GM18861 (cell line): ENCODE measurements around the gene SMG9.

Experiments used
- ATAC-seq: cut with Tn5 transposase; IDR thresholded peaks from one replicate; pipeline ENCODE4 v1.9.1; 2021; ENCODE audit not compliant: unreplicated experiment

SMG9 gene

GRCh38 chr19:43759515-43759914 lies 4.8 kb upstream of the SMG9 start:
- ATAC-seq, result no peak

GRCh38 chr19:43755256-43755801 lies 567 bp upstream of the SMG9 start:
- no peak for ATAC-seq

GRCh38 chr19:43754253-43754502 lies 584 bp downstream of the SMG9 start:
- no peak for ATAC-seq

GRCh38 chr19:43752287-43752875 lies 2.4 kb downstream of the SMG9 start:
- no peak for ATAC-seq

GRCh38 chr19:43751466-43752220 lies 3.1 kb downstream of the SMG9 start:
- no peak for ATAC-seq

- no peak for ATAC-seq
Measured at GRCh38 chr19:43749898-43750297, 4.9 kb downstream of the SMG9 start.

- ATAC-seq, result no peak
Measured at GRCh38 chr19:43749152-43749551, 5.6 kb downstream of the SMG9 start.

GRCh38 chr19:43748685-43749084 lies 6.1 kb downstream of the SMG9 start:
- no peak for ATAC-seq

GRCh38 chr19:43748205-43748594 lies 6.6 kb downstream of the SMG9 start:
- ATAC-seq, result no peak

GRCh38 chr19:43747557-43748204 lies 7.1 kb downstream of the SMG9 start:
- ATAC-seq, result no peak

GRCh38 chr19:43743059-43743458 lies 11.7 kb downstream of the SMG9 start:
- no peak for ATAC-seq

- no peak for ATAC-seq
Measured at GRCh38 chr19:43741075-43741825, 13.5 kb downstream of the SMG9 start.

- no peak for ATAC-seq
Measured at GRCh38 chr19:43739439-43740235, 15.1 kb downstream of the SMG9 start.

GRCh38 chr19:43738780-43739211 lies 16.0 kb downstream of the SMG9 start:
- ATAC-seq, result no peak

- ATAC-seq, result no peak
Measured at GRCh38 chr19:43735957-43736356, 18.8 kb downstream of the SMG9 start.

- ATAC-seq, result no peak
Measured at GRCh38 chr19:43735013-43735412, 19.7 kb downstream of the SMG9 start.

- no peak for ATAC-seq
Measured at GRCh38 chr19:43731846-43732245, 22.9 kb downstream of the SMG9 start.

- no peak for ATAC-seq
Measured at GRCh38 chr19:43731346-43731745, 23.4 kb downstream of the SMG9 start.

- ATAC-seq, result no peak
Measured at GRCh38 chr19:43729919-43730318, 24.8 kb downstream of the SMG9 start.

- no peak for ATAC-seq
Measured at GRCh38 chr19:43727593-43727853, 27.2 kb downstream of the SMG9 start.
